ENCODE results near the gene ENPP7. TPM values are rescaled to one million over a fixed set of nuclear protein-coding genes. Genes with fewer than 3 reads are reported as not detected.

The ENPP7 gene
- total RNA-seq, 2 donors from 2014 or later, result not detected

DNA sequence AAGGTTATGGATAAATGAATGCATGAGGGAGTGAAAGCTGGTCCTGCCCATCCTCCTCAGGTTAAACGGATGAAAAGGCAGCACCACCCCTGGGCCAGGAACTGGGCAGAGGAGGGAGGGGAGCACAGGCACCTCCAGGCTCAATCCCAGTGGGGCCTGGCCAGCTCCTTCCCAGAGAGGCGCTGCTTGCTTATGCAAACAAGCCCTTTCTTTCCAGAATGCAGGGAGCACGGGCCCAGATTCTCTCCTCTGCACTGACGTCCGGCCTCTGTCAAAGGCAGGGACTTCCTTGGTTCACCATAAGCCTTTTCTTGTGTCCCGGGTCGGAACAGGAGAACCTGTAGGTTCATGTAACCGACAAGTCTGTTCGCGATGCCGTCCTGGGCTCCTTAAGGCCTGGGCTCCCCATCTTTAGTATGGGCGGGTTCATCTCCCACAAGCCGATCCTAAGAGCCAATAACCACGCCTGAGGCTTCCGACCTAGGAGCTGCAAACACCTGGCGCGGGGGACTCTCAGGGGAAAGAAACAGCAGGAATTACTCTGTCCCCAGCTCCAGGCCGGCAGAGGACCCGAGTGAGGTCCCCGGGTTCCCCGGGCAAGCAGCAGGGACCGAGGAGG lies 16.3 kb downstream of the ENPP7 start:
- H3K27me3 ChIP-seq, result peaks cover 0 to 14% of the 10 kb centered on the region in 2 donors
- H3K27ac ChIP-seq, result no peak overlapping the region
- DNase-seq, result no peak
- intact Hi-C loops (cut with DNase I), result loop anchor here (10.0 kb wide), 1 partner anchor 238 kb away; no protein-coding TSS in a partner anchor
- no peaks in the 10 kb centered on the region for H3K36me3 ChIP-seq (replicated peaks in 1 of 2; ENCODE audit: insufficient read depth in 1 of 2, low read depth in 2 of 2)
- WGBS, 2 donors, result 30 to 45% methylated on average over 5 to 21 of the region's 22 CpGs
- H3K4me1 ChIP-seq, result peaks cover 12% of the 10 kb centered on the region
- no peak for ATAC-seq
- H3K4me3 ChIP-seq, result no peak overlapping the region
- TF ChIP-seq, protein P1, sequence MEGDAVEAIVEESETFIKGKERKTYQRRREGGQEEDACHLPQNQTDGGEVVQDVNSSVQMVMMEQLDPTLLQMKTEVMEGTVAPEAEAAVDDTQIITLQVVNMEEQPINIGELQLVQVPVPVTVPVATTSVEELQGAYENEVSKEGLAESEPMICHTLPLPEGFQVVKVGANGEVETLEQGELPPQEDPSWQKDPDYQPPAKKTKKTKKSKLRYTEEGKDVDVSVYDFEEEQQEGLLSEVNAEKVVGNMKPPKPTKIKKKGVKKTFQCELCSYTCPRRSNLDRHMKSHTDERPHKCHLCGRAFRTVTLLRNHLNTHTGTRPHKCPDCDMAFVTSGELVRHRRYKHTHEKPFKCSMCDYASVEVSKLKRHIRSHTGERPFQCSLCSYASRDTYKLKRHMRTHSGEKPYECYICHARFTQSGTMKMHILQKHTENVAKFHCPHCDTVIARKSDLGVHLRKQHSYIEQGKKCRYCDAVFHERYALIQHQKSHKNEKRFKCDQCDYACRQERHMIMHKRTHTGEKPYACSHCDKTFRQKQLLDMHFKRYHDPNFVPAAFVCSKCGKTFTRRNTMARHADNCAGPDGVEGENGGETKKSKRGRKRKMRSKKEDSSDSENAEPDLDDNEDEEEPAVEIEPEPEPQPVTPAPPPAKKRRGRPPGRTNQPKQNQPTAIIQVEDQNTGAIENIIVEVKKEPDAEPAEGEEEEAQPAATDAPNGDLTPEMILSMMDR (IDR thresholded peaks at IDR 0.05), result no peak
- no peaks in the 10 kb centered on the region for H3K9me3 ChIP-seq

DNA sequence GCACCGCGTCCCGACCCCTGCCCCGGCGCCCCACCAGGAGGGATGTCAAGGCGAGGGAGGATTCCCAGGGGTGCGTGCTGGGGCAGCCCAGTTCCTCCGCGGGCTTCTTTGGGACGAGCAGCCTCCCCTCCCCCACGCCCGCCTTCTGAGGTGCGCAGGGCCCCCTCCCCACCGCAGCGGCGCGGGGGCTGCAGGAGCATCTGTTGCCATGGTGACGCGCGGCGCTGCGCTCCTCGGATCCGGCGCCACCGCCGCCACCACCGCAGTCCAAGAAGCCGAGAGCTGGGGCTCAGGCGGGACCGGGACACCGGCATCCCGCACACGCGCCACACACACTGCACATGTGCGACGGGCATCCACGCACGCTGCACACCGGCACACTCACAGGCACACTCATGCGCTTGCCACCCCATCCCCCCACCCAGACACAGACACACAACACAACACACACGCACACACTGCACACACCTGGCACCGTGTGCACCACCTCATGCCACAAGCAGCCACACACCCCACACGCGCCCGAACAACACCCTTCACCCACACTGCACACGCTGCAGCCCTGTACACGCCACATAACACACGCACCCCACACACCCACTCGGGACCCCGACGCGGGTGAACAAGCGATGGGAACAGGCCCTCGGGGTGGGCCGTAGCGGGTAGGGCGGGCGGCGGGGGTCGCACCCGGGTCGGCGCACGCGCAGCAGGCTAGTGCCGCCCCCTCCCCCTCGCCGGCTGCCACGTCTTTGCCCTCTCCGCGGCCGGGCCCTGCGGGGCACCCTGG lies 17.0 kb downstream of the ENPP7 start:
- DNase-seq (no peak), ATAC-seq (no peak)
- H3K27ac ChIP-seq, result no peak overlapping the region
- H3K36me3 ChIP-seq (replicated peaks in 1 of 2; ENCODE audit: insufficient read depth in 1 of 2, low read depth in 2 of 2), result no peaks in the 10 kb centered on the region
- no peak for TF ChIP-seq POLR2A (IDR thresholded peaks at IDR 0.05)
- TF ChIP-seq, protein P1 (IDR thresholded peaks at IDR 0.05), result no peak
- WGBS, 2 donors, result 4% methylated on average over 73 of the region's 74 CpGs; no CpG with 5 or more reads in 1 of the 2 donors
- H3K4me1 ChIP-seq, result peaks cover 8% of the 10 kb centered on the region
- no peaks in the 10 kb centered on the region for H3K9me3 ChIP-seq
- H3K27me3 ChIP-seq, result peaks cover 0 to 14% of the 10 kb centered on the region in 2 donors
- H3K4me3 ChIP-seq, result no peak overlapping the region
- intact Hi-C loops (cut with DNase I), result loop anchor here (10.0 kb wide), 1 partner anchor 237 kb away; no protein-coding TSS in a partner anchor

DNA sequence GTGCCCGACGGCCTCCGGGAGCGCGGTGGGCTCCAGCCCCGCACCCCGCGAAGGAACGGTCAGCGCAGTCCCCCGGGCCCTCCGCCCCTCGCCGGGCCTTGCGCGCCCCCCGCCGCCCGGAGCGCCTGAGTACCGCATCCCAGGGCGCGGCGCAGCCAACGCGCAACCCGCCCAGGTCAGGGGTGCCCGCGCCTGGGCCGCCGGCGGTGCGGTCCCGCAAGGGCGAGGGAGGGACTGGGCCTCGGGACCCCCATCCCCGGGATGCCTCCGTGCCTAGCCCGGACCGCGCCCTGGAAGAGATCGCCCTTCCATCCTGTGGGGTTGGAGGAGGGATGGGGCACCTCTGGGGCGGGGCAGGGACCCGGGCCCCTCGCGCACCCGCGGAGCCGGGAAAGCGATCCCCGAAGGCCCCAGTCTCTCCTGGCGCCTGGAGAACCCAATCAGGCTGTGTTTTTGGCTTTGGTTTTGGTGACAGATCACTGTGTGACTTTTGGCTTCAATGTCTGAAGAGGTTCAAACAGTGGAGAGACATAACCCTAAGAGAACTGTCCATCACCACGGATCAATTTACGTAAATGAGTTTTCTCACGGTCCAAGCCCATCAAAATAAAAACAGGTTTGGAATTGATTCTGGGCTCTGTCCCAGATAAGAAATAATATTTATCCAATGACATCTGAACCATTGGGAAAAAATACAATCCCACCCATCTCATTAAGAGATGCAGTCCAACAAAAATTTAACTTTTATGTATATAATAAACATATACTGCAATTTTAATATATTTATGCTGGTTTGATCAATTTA lies 17.8 kb downstream of the ENPP7 start:
- WGBS, 2 donors, result 9 to 12% methylated on average over 16 to 34 of the region's 55 CpGs
- ATAC-seq (no peak), DNase-seq (no peak)
- H3K4me1 ChIP-seq, result peaks cover 8% of the 10 kb centered on the region
- peaks cover 0 to 14% of the 10 kb centered on the region in 2 donors for H3K27me3 ChIP-seq
- no peak for TF ChIP-seq POLR2A (IDR thresholded peaks at IDR 0.05)
- TF ChIP-seq, protein P1 (IDR thresholded peaks at IDR 0.05), result no peak
- H3K36me3 ChIP-seq (replicated peaks in 1 of 2; ENCODE audit: insufficient read depth in 1 of 2, low read depth in 2 of 2), result no peaks in the 10 kb centered on the region
- no peak overlapping the region for H3K4me3 ChIP-seq
- H3K9me3 ChIP-seq, result no peaks in the 10 kb centered on the region
- intact Hi-C loops (cut with DNase I), result loop anchor here (10.0 kb wide), 1 partner anchor 236 kb away; no protein-coding TSS in a partner anchor
- no peak overlapping the region for H3K27ac ChIP-seq

DNA sequence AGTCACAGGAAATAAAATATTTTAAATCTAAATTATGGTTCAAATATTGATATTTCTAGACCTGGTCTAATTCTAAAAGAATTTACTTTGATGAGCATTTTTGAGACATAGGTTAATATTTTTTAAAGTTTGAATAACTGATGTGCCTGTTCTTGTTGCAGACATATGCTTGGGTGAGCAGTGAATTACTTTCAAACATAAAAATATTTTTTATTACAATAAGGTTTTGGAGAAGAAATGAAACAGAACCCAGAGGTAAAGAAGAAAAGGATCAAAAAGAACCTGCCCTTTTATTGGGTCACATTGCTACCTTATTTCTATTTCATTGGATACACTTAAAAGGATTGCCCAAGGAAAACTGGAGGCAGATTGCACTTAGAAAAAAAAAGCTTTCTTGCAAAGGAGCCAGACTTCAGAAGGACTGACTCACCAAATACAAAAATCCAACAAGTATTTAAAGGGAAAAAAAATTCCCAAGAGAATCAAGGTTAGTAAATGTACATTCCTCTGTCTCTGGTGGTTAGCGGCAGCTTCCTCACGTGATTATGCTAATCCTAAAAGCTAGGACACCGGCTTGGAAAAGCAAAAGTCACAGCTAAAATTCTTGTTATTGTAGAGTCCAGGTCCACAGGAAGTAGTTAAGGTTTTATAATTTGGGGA lies 18.5 kb downstream of the ENPP7 start:
- H3K4me3 ChIP-seq, result no peak overlapping the region
- no peaks in the 10 kb centered on the region for H3K9me3 ChIP-seq
- H3K27ac ChIP-seq, result no peak overlapping the region
- WGBS, 2 donors, result 59 to 70% methylated on average over 3 of the region's 3 CpGs
- ATAC-seq, result no peak
- peaks cover 0 to 14% of the 10 kb centered on the region in 2 donors for H3K27me3 ChIP-seq
- DNase-seq, result no peak
- TF ChIP-seq, protein P1 (IDR thresholded peaks at IDR 0.05), result no peak
- TF ChIP-seq POLR2A (IDR thresholded peaks at IDR 0.05), result no peak
- peaks cover 8% of the 10 kb centered on the region for H3K4me1 ChIP-seq
- intact Hi-C loops (cut with DNase I), result loop anchor here (10.0 kb wide), 1 partner anchor 236 kb away; no protein-coding TSS in a partner anchor
- no peaks in the 10 kb centered on the region for H3K36me3 ChIP-seq (replicated peaks in 1 of 2; ENCODE audit: insufficient read depth in 1 of 2, low read depth in 2 of 2)
